Nucleus accumbens (tissue), 56 donors: ENCODE data around the gene SLC12A7.
A peak's percentile ranks its signal among the peaks of the same experiment; 100 is the strongest.

Source experiments
- DNase-seq, 56 donors: peaks; one replicate each; lab custom pipeline; 2025; lab: John Stamatoyannopoulos, UW

The SLC12A7 gene

DNA sequence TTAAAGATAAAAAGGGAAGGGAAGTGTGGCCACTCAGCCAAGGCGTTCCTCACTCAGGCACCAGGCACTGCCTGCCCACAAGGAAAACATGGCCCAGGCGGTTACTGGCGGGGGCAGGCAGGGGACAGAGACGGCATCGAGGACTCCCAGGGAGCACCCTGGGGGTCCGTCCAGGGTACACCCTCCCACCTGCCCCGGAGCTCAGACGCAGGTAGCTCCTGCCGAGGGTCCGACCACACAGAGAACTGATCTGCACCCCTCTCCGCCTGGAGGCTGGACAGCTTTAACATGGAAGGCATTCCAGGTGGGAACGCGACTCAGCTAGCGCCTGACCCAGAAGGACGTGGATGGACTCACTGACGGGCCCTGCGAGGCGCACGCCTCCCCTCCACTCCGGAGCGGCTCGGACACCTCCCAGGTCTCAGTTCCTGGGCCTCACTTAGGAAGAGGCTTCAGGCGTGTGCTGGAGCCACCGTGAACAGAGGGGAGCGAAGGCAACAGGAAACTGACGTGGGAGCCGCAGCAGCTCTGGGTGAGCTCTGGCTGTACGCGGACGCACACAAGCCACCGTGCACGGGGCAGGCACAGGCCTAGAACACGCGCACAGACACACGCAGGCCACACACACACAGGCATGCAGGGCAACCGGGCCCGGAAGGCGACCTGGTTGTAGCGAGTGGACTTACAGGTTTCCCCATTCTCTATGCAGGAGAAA lies 55.8 kb downstream of the SLC12A7 start:
- no peak for DNase-seq

DNA sequence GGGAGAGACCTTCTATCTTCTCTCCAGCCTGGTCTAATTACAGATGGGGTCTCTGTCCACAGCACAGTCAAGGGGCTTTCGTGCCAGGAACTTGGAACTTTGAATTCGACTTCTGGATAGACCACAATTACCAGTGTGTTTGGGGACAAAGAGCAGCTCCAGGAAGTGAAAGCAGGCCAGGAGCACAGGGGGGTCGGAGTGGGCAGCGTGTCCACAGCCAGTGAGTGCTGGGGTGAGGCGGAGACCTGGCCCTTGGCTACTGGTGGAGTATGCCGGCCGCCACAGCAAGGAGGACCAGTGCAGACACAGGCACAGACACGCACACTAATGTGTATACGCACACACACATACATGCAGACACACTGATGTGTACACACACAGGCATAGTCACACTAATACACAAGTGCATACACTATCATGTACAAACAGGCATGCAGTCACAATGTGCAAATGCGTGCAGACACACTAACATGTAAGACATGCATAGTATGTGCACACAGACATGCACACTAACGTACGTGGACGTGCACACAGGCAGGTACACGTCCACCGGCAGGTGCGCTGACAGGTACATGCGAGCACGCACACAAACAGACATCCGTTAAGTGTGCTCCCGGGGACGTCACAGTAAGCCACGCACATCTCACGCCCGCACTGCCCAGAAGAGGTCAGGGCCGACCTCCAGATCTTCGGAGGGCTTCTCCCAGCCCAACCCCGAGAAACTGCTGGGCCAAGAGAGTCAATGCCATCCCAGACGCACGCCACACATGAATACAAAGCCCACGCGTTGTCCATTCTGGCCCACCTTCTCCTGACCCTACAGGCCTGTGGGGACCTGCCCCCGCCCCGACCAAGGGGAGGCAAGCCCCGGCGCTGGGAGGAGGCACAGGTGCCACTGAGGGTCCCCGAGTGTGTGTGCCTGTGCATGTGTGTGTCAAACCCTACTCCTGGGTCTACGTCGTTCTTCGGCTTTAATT lies 56.8 kb downstream of the SLC12A7 start:
- DNase-seq: no peak

DNA sequence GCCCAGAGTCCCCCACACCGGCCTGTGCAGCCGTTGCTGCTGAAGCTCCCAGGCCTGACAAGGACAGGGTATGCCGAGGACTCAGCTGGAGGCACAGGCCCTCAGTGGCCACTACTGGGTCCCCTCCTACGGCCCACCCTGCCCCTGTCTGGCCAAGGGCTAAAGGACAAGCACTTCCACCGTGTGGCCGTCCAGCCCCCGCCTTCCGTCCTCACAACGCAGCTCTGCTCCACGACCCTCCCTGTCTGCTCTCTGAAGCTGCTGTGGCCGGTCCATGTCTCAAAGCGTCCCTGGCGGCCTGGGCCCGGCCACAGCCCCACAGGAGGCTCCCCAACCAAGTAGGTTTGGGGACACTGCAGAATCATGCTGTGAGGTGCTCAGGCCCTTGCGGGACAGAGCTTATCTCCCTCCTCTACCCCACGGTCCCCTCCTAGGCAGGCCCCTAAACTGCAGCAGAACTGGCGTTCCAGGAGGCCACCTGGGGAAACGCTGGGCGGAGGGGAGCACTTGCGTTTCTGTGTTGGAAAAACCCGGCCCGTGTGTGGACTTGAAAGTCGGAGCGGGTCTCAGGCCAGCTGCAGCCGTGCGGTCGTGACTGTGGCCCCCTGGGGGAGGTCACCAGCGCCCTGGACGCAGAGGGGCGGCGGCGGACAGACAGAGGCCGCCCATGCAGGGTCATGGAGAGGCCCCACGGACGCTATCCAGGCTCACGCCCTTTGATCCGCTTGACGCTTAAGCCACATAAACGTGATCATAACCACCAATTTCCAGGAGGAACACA lies 57.7 kb downstream of the SLC12A7 start:
- DNase-seq: no peak

DNA sequence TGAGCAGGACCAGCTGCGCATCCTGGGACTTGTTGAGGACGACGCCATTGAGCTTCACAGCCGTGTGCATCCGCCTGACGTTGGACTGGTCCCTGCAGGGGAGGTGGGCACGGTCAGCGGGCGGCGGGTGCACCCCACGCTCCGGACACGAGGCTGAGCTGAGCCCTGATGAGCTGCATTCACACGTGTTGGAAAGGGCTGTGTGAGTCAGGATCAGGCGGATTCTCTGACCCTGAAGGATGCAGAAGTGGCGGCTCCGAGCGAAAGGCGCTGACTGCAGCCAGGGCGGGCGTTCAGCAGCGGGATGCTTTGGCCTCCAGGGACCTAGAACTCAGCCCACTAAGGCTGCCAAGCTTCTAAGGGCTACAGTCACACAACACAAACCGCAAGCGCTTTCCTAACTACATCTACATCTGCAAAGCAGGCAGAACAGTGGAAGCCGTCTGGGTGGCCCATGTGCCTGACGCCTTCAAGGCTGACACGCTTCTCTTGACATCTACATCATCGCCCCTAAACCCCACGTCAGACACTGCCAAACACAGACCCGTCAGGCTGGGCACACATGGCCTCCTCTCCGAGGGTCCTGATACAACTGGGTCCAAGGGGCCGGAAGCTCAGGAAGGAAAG lies 58.4 kb downstream of the SLC12A7 start:
- no peak for DNase-seq

DNA sequence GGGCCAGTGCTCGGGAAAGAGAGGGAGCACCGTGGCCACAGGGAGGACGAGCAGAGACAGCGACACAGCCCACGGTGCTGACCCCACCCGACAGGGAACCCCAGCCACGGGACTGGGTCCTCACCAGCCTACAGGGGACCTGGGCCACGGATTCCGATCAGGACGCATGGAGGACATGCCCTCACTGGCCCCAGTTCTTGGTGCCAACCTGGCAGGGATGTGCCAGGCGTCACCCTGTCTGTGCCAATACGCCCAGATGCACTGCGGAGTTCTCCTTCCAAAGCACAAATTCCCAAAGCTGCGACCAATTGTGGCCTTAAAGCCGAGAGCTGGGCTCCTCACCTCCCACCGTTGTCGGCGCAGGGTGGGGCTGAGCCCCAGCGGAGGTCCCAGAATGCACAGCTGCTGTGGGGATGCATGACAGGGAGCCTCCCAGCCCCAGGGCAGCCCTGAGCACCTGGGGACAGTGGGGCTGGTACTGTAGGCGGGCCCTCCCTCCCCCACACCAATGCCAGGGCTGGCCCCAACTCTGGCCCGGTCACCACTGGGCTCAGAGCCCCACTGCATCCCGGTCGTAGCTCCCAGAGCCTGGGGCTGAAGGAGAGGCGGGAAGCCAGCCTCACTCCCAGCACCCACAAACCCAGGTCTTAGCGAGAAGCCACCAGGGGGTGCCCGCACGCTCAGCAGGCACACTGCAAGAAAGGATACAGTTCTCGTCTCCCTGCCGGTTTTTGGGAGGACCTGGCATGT lies 59.0 kb downstream of the SLC12A7 start:
- DNase-seq: no peak

DNA sequence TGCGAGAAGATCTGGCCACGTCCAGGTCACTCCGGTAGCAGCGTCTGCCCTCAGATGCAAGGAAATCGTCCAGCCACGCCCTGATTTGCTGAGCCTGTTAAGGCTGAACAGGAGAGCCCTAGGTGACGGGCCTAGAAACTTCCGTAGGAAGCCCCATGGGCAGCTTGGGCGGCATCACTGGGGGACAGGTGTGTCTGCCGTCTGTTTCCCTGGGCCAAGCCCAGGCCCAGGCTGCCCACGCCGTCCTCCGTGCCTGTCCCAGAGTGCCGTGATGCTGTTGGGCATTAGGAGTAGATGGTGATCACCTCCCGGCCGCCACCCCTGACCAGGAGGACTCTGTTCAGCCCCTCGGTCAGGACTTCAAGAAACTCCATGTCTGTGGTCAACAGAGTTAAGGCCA lies 59.8 kb downstream of the SLC12A7 start:
- no peak for DNase-seq

DNA sequence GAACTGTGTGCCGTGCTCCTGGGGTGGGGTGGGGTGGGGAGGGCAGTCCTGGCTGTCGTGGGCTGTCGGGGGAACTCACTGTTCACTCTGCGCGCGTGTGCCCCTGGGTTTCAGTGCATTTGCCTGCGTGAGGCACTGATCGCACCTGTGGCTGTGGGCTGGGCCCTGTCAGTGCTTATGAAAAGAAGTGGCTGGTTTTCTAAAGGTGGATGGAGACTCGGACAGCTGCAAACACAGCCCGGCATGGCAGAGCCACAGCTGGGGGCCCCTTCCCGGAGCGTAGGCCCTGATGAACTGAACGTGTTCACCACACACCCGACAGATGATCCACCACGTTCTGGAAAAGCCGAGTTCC lies 60.5 kb downstream of the SLC12A7 start:
- no peak for DNase-seq

DNA sequence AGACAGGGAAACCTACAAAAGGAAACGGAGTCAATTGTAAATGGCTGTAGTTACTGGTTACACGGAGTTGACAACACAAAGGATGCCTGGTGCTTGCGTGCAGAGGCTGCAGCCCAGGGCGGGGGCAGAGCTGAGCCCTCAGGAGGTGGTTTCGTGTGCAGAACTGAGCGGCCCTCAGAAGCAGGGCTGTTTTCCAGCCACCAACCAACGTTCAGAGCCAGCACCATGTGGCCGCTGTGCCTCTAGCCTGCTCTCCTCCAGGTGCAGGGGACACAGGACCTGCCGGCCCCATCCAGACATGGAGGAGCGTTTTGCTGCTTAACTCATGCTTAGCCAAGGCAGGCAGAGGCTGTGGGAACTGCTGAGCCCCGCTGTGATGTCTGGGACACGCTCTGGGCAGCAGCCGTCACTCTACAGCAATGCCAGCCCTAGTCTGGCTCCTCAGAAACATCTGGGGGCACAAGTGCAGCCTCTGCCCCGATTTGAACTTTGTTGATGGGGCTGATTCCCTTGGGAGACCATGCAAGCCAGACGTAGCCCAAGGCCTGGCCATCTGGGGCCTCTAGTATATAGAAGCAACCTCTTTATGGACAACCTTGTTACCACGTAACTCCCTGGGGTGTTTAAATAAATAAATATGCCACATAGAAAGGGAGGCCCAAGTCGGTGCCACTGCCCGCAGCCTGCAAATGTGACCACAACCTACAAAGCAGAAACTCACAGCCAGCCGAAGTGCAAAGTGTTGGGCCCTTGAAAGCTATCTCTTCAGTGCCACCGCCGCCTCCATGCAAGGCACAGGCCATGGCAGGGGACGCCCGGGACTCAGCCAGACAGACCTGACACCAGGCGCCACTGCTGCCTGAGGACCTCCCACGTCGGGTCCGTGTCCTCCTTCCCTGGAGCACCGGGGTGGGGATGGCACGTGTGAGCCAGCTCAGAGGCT lies 61.2 kb downstream of the SLC12A7 start:
- DNase-seq: no peak

DNA sequence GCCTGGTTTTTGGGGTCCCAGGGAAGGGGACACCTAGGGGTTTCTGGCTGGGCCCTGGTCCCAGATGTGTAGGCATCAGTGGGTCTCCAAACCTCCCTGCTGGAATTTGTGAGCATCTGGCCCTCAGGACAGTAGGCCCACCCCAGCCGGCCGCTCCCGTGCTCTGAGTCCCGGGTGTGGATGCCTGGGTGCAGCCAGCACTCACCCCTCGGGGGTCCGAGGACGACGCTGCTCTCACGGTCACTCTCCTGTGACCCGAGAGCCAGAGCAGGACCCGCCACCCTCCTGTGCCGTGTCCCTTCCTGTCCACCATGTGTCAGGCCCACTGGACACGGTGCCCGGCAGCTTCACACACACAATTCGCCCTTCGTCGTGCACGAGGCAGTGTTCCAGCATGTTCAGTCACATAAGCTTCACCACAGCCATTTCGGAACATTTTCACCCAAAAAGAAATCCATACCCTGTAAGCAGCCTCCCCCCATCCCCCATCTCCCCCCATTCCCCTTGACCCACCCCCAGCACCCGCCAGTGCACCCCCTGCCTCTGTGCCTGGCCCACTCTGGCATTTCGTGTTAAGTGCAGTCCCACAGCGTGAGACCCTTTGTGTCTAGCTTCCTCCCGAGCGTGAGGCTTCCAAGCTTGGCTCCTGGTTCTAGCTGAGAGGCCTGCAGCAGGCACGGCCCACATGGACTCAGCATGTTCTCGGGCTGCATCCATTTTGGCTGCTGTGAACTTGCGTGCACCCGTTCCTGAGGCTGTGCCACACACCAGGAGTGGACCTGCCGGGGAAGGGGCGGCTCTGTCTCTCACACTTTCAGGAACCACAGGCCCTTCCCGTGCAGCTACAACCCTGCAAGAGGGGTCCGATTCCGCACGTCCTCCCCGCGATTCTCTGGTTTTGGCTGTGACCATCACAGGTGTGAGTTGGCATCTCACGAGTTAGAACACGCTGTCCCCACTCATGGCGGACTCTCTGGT lies 62.7 kb downstream of the SLC12A7 start:
- DNase-seq: no peak

DNA sequence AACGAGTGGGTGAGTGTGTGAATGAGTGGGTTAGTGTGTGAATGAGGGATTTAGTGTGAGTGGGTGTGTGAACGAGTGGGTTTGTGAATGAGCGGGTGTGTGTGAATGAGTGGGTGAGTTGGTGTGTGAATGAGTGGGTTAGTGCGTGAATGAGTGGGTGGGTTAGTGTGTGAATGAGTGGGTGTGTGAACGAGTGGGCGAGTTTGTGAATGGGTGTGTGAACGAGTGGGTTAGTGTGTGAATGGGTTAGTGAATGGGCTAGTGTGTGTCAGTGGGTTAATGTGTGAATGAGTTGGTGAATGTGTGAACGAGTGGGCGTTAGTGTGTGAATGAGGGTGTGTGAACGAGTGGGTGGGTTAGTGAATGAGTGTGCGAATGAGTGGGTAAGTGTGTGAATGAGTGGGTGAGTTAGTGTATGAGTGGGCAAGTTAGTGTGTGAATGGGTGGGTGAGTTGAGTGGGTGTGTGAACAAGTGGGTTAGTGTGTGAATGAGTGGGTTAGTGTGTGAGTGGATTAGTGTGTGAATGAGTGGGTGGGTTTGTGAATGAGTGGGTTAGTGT lies 63.6 kb downstream of the SLC12A7 start:
- peak in 1 of 56 donors; percentile 11 for DNase-seq

DNA sequence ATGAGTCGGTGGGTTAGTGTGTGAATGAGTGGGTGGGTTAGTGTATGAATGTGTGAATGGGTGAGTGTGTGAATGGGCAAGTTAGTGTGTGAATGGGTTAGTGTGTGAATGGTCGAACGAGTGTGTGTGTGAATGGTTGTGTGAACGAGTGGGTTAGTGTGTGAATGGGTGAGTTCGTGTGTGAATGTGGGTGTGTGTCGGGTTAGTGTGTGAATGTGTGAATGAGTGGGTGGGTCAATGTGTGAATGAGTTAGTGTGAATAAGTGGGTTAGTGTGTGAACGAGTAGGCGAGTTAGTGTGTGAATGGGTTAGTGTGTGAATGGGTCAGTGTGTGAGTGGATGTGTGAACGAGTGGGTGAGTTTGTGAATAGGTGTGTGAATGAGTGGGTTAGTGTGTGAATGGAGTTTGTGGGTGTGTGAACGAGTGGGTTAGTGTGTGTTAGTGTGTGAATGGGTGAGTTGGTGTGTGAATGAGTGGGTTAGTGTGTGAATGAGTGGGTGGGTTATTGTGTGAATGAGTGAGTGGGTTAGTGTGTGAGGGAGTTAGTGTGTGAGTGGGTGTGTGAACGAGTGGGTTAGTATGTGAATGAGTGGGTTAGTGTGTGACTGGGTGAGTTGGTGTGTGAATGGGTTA lies 64.4 kb downstream of the SLC12A7 start:
- DNase-seq: no peak

DNA sequence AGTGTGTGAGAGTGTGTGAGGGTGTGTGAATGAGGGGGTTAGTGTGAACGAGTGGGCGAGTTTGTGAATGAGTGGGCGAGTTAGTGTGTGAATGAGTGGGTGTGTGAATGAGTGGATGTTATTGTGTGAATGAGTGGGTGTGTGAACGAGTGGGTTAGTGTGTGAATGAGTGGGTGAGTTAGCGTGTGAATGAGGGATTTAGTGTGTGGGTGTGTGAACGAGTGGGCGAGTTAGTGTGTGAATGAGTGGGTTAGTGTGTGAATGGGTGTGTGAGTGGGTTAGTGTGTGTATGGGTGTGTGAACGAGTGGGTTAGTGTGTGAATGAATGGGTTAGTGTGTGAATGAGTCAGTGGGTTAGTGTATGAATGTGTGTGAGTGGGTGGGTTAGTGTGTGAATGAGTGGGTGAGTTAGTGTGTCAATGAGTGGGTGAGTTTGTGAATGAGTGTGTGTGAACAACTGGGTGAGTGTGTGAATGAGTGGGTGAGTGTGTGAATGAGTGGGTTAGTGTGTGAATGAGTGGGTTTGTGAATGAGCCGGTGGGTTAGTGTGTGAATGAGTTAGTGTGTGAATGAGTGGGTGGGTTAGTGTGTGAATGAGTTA lies 65.8 kb downstream of the SLC12A7 start:
- DNase-seq: no peak

DNA sequence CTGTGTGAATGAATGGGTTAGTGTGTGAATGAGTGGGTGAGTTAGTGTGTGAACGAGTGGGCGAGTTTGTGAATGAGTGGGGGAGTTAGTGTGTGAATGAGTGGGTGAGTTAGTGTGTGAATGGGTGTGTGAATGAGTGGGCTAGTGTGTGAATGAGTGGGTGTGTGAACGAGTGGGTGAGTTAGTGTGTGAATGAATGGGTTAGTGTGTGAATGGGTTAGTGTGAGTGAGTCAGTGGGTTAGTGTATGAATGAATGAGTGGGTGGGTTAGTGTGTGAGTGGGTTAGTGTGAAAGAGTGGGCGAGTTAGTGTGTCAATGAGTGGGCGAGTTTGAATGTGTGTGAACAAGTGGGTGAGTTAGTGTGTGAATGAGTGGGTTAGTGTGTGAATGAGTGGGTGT lies 67.7 kb downstream of the SLC12A7 start:
- DNase-seq: peak in 1 of 56 donors; percentile 15

DNA sequence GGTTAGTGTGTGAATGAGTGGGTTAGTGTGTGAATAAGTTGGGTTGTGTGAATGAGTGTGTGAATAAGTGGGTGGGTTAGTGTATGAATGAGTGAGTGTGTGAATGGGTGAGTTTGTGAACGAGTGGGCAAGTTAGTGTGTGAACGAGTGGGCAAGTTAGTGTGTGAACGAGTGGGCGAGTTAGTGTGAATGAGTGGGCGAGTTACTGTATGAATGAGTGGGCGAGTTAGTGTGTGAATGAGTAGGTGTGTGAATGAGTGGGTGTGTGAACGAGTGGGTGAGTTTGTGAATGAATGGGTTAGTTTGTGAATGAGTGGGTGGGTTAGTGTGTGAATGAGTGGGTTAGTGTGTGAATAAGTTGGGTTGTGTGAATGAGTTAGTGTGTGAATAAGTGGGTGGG lies 68.5 kb downstream of the SLC12A7 start:
- DNase-seq: no peak

DNA sequence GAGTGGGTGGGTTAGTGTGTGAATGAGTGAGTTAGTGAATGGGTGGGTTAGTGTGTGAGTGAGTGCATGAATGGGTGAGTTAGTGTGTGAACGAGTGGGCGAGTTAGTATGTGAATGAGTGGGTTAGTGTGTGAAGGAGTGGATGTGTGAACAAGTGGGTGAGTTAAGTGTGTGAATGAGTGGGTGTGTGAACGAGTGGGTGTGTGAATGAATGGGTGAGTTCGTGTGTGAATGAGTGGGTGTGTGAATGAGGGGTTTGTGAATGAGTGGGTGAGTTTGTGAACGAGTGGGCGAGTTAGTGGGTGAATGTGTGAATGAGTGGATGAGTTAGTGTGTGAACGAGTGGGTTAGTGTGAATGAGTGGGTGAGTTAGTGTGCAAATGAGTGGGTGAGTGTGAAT lies 69.2 kb downstream of the SLC12A7 start:
- DNase-seq: no peak
